Calu3 (cell line): ENCODE results near the gene ZNF143. TPM values are rescaled to one million over a fixed set of nuclear protein-coding genes. Genes with fewer than 3 reads are reported as not detected.

Experiments
- BruUV-seq: library from RNA; stranded (reverse); fragments of 400-500 nt; replicated peaks from 2 replicates; lab custom pipeline; 2021; lab: Mats Ljungman, UMichigan
- CTCF ChIA-PET: fragments of 300-600 bp; sonication (Branson Sonifier 250); formaldehyde crosslinking; loops from one replicate; lab custom pipeline; 2022; ENCODE audit warnings: antibody characterized with exemption; lab: Charles Lee
- DNase-seq: peaks from one replicate; pipeline ENCODE4 v3.0.0; 2022
- H3K27ac Mint-ChIP-seq: one replicate; pipeline ENCODE4 v1.8.0; 2022; ENCODE audit warnings: mixed read lengths; ENCODE audit not compliant: unreplicated experiment
- H3K27me3 Mint-ChIP-seq: one replicate; pipeline ENCODE4 v1.8.0; 2022; ENCODE audit warnings: mixed read lengths; ENCODE audit not compliant: unreplicated experiment
- H3K36me3 Mint-ChIP-seq: one replicate; pipeline ENCODE4 v1.8.0; 2022; ENCODE audit warnings: mild to moderate bottlenecking, moderate library complexity, mixed read lengths; ENCODE audit not compliant: insufficient read depth, unreplicated experiment
- H3K4me1 Mint-ChIP-seq: one replicate; pipeline ENCODE4 v1.8.0; 2022; ENCODE audit warnings: mild to moderate bottlenecking, low read depth, mixed read lengths; ENCODE audit not compliant: unreplicated experiment
- H3K4me3 Mint-ChIP-seq: one replicate; pipeline ENCODE4 v1.8.0; 2022; ENCODE audit warnings: mild to moderate bottlenecking, low read depth, moderate library complexity, mixed read lengths; ENCODE audit not compliant: unreplicated experiment
- H3K9me3 Mint-ChIP-seq: one replicate; pipeline ENCODE4 v1.8.0; 2022; ENCODE audit warnings: low read depth, mixed read lengths; ENCODE audit not compliant: unreplicated experiment
- intact Hi-C: fragments of 100-400 bp; cut with micrococcal nuclease; formaldehyde crosslinking; loops from one replicate; pipeline ENCODE4 v1.10.0; 2022; ENCODE audit not compliant: unreplicated experiment
- total RNA-seq: library from RNA; stranded (reverse); gene quantifications from 2 replicates; pipeline ENCODE4 v1.2.3, GENCODE V29; 2022
- TF ChIP-seq, protein P1 (sequence below): fragments of 200-600 bp; IDR thresholded peaks from one replicate; pipeline ENCODE4 v1.8.0; 2022; ENCODE audit warnings: antibody characterized with exemption; ENCODE audit not compliant: unreplicated experiment

The ZNF143 gene
- total RNA-seq, 1 experiment from 2014 or later: 28.7 TPM

DNA sequence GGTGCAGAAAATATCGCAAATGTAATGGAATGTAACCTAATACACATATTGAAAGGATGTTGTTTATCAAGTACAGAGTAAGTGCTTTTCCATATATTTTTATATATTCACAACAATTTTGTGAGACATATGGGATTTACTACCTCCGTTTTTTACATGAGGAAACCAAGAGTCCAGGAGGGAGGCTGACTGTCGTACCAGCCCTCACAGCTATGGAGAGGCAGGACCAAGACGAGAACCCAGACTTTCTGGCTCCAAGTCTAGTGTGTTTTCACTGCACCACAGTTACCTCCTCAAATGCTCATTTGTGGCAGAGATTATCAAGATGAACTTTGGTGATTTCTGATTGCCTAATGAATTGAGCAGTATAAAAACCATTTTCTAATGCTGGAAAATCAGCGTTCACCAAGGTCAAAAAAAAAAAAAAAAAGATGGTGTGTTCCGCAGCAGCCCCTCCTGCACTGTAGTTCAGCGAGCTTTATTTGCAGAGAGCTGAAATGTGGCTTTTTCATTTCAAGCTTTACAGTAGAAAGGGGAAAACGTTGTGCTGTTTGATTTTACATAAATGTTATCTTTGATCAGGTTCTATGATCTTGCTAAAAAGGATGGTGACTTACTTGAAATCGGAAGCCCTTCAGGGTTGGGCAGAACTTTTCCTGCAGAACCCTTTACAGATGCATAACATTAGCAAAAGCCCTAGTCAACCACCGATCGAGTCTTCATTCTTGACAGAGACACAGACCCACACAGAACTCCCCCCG is 67.9 kb downstream of the ZNF143 start:
- Mint-ChIP-seq H3K27me3 (no peaks in the 10 kb centered on the region), H3K36me3 (peaks cover 5% of the 10 kb centered on the region), H3K4me1 (peaks cover 35% of the 10 kb centered on the region), H3K27ac (no peak overlapping the region), H3K9me3 (no peaks in the 10 kb centered on the region), H3K4me3 (no peak overlapping the region)
- intact Hi-C loops: loop anchor here (5.0 kb wide), 1 partner anchor 49 kb away; no protein-coding TSS in a partner anchor
- DNase-seq: no peak
- CTCF ChIA-PET: interaction anchor here (0.7 to 1.0 kb wide), 2 partner anchors 22 to 36 kb away, joined by 3 read pairs; no protein-coding TSS in a partner anchor
- BruUV-seq: no TSS peak
- TF ChIP-seq, protein P1, sequence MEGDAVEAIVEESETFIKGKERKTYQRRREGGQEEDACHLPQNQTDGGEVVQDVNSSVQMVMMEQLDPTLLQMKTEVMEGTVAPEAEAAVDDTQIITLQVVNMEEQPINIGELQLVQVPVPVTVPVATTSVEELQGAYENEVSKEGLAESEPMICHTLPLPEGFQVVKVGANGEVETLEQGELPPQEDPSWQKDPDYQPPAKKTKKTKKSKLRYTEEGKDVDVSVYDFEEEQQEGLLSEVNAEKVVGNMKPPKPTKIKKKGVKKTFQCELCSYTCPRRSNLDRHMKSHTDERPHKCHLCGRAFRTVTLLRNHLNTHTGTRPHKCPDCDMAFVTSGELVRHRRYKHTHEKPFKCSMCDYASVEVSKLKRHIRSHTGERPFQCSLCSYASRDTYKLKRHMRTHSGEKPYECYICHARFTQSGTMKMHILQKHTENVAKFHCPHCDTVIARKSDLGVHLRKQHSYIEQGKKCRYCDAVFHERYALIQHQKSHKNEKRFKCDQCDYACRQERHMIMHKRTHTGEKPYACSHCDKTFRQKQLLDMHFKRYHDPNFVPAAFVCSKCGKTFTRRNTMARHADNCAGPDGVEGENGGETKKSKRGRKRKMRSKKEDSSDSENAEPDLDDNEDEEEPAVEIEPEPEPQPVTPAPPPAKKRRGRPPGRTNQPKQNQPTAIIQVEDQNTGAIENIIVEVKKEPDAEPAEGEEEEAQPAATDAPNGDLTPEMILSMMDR: no peak

DNA sequence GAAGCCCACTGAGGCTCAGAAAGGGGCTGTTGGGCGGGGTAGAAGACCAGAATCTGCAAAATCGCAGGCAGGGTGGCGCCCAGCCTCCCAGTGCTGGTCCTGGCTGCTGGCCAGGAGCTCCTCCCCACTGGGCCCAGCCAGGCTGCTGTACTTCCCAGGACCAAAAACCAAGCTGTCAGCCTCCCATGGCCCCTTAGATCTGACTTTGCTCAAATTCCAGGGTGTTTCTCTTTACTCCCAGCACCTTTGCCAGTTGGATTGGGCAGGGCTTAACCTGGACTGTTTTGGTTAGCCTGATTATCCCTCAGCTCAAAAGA is 68.5 kb downstream of the ZNF143 start:
- no peak overlapping the region for H3K4me3 Mint-ChIP-seq
- H3K27ac Mint-ChIP-seq: no peak overlapping the region
- no TSS peak for BruUV-seq
- TF ChIP-seq, protein P1: no peak
- H3K4me1 Mint-ChIP-seq: peaks cover 35% of the 10 kb centered on the region
- DNase-seq: peak; percentile 37
- no peaks in the 10 kb centered on the region for H3K9me3 Mint-ChIP-seq
- intact Hi-C loops: loop anchor here (5.0 kb wide), 1 partner anchor 48 kb away; no protein-coding TSS in a partner anchor
- CTCF ChIA-PET: interaction anchor here (1.0 kb wide), 1 partner anchor 35 kb away, joined by 3 read pairs; no protein-coding TSS in a partner anchor
- H3K36me3 Mint-ChIP-seq: peaks cover 5% of the 10 kb centered on the region
- H3K27me3 Mint-ChIP-seq: no peaks in the 10 kb centered on the region

DNA sequence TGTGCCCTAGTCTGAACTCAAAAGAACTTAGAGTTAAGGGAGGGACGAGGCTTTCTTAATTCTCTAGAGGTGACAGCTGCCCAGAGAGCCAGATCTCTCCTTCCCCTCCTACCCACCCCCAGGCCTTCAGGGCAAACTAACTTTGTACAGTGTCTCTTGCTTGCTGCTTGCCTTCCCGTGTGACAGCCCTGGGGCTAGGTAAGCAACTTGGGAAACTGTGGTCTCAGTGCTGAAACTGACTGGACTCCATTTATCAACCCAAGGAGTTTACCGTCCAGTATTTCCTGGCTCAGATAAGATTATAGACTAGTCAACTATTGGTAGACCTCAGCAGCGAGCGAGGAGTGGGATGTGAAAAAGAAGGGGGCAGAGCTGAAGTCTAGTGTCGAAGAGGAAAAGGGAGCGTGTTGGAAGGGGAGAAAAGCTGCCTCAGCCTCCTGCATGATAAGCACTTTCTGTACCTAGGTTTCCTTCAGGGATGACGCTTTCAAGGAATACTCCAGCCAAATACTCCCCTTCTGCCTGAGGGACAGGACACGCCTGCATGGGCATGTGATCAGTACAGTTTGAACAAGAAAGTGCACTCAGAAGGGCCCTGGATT is 69.3 kb downstream of the ZNF143 start:
- no peak overlapping the region for H3K4me3 Mint-ChIP-seq
- H3K4me1 Mint-ChIP-seq: peaks cover 30% of the 10 kb centered on the region
- TF ChIP-seq, protein P1: no peak
- CTCF ChIA-PET: interaction anchor here (0.6 kb wide), 1 partner anchor 524 kb away, joined by 4 read pairs; no protein-coding TSS in a partner anchor
- intact Hi-C loops: no loop called here
- H3K9me3 Mint-ChIP-seq: no peaks in the 10 kb centered on the region
- peaks cover 5% of the 10 kb centered on the region for H3K36me3 Mint-ChIP-seq
- BruUV-seq: no TSS peak
- no peaks in the 10 kb centered on the region for H3K27me3 Mint-ChIP-seq
- H3K27ac Mint-ChIP-seq: no peak overlapping the region
- no peak for DNase-seq

DNA sequence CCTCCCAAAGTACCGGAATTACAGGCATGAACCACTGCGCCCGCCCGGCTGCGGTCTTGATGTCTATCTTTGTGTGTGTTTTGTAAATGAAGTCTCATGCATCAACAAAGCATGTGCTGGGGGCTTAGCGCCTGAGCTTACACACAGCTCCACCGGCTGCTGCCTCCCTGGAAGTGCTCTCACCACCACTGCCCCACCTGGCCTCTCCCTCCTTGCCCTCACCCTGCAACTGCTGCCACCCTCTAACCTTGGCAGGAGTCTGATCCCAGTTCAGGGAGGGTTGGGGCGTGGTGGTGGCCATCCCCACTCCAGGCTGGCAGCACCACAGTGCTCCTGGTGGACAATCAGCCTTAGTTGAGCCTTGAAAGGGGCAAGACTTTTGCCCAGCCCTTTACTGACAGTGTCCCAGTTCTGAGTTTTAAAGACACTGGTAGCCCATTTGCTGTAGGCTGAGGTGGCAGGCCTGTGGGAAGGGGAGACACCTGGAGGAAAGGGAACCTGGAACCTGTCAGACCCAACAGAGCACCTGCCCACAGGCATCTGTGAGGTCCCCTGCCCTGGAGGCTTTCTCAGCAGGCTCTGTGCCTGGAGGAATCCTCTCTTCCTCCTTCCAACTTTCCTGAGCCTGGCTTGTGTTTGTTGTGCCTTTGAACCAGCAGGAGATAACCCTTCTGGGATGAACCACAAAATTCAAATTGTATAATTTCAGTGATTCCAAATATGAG is 70.3 kb downstream of the ZNF143 start:
- TF ChIP-seq, protein P1: no peak
- H3K27ac Mint-ChIP-seq: peak overlapping the region; percentile 63
- H3K27me3 Mint-ChIP-seq: no peaks in the 10 kb centered on the region
- H3K36me3 Mint-ChIP-seq: peaks cover 5% of the 10 kb centered on the region
- no peak for DNase-seq
- intact Hi-C loops: no loop called here
- CTCF ChIA-PET: no interaction called here
- no peak overlapping the region for H3K4me3 Mint-ChIP-seq
- no TSS peak for BruUV-seq
- H3K9me3 Mint-ChIP-seq: no peaks in the 10 kb centered on the region
- H3K4me1 Mint-ChIP-seq: peaks cover 27% of the 10 kb centered on the region
